Left ventricle myocardium inferior (tissue), 1 donor: ENCODE measurements around the gene NOX4. TPM values are rescaled to one million over a fixed set of nuclear protein-coding genes. Genes with fewer than 3 reads are reported as not detected.
A peak's percentile ranks its signal among the peaks of the same experiment; 100 is the strongest.
"Not testable (repeated sequence)": the region's sequence is repeated elsewhere in the genome, so short reads cannot be mapped to it uniquely, and the experiment has no call there.

Source experiments
- DNase-seq: peaks from one replicate; pipeline ENCODE4 v3.0.0-alpha.2; 2020
- H3K27ac ChIP-seq: fragments of 200-600 bp; replicated peaks from 2 replicates; pipeline ENCODE4 v1.8.0; 2021
- H3K27me3 ChIP-seq: fragments of 200-600 bp; 2 replicates; pipeline ENCODE4 v1.8.0; 2021; ENCODE audit warnings: low read depth
- H3K36me3 ChIP-seq: fragments of 200-600 bp; 2 replicates; pipeline ENCODE4 v1.8.0; 2021
- H3K4me1 ChIP-seq: fragments of 200-600 bp; 2 replicates; pipeline ENCODE4 v1.8.0; 2021
- H3K4me3 ChIP-seq: fragments of 200-600 bp; 2 replicates; pipeline ENCODE4 v1.8.0; 2021; ENCODE audit warnings: mild to moderate bottlenecking, moderate library complexity
- H3K9me3 ChIP-seq: fragments of 200-600 bp; replicated peaks from 2 replicates; pipeline ENCODE4 v1.8.0; 2021
- intact Hi-C: fragments of 100-400 bp; cut with micrococcal nuclease; formaldehyde crosslinking; loops from one replicate; pipeline ENCODE4 v1.11.0; 2022
- total RNA-seq: library from RNA; stranded (reverse); fragmentation: NEBNext Ultra II Directional; extraction: Animal tissue kit (Norgen Biotek cat#: 25700); gene quantifications from one replicate; pipeline ENCODE4 v1.2.1, GENCODE V29; 2021
- TF ChIP-seq, protein P1 (sequence below): fragments of 200-600 bp; IDR thresholded peaks from 2 replicates; pipeline ENCODE4 v1.8.0; 2021; ENCODE audit warnings: antibody characterized with exemption, mild to moderate bottlenecking, borderline replicate concordance
- donor health status: DM: no; HTN: yes; CAD: no; lungs with severe emphysema.

NOX4 gene
- total RNA-seq, 1 donor from 2014 or later: 3.5 TPM

GRCh38 chr11:89355646-89356045 is 135.5 kb downstream of the NOX4 start:
- Histone ChIP-seq H3K4me1 (no peaks in the 10 kb centered on the region), H3K27me3 (no peaks in the 10 kb centered on the region), H3K36me3 (no peaks in the 10 kb centered on the region), H3K9me3 (no peaks in the 10 kb centered on the region), H3K27ac (no peak overlapping the region), H3K4me3 (no peak overlapping the region)
- TF ChIP-seq, protein P1, sequence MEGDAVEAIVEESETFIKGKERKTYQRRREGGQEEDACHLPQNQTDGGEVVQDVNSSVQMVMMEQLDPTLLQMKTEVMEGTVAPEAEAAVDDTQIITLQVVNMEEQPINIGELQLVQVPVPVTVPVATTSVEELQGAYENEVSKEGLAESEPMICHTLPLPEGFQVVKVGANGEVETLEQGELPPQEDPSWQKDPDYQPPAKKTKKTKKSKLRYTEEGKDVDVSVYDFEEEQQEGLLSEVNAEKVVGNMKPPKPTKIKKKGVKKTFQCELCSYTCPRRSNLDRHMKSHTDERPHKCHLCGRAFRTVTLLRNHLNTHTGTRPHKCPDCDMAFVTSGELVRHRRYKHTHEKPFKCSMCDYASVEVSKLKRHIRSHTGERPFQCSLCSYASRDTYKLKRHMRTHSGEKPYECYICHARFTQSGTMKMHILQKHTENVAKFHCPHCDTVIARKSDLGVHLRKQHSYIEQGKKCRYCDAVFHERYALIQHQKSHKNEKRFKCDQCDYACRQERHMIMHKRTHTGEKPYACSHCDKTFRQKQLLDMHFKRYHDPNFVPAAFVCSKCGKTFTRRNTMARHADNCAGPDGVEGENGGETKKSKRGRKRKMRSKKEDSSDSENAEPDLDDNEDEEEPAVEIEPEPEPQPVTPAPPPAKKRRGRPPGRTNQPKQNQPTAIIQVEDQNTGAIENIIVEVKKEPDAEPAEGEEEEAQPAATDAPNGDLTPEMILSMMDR: no peak
- no peak for DNase-seq
- intact Hi-C loops: no loop called here

DNA sequence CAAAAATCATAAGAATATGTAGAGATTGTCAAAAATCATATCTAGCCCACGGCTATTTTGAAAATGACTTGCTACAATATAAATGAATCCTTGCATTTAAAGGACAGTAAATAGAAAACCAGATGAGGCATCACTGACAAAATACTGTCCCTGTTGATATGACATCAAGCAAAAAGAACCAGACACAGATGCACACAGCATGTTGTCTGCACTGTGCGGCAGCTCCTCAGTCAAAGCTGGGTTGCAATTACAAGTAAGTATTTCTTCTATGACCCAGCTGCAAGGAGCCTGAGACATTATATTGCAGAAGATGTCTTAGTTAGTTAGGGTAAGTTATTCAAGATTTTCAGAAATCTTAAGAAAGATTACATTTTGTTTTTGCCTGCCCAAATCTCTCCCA is 136.7 kb downstream of the NOX4 start:
- H3K36me3 ChIP-seq, DNase-seq, H3K9me3 ChIP-seq, H3K4me3 ChIP-seq, H3K27ac ChIP-seq, intact Hi-C loops, H3K4me1 ChIP-seq, H3K27me3 ChIP-seq: not testable (repeated sequence)

DNA sequence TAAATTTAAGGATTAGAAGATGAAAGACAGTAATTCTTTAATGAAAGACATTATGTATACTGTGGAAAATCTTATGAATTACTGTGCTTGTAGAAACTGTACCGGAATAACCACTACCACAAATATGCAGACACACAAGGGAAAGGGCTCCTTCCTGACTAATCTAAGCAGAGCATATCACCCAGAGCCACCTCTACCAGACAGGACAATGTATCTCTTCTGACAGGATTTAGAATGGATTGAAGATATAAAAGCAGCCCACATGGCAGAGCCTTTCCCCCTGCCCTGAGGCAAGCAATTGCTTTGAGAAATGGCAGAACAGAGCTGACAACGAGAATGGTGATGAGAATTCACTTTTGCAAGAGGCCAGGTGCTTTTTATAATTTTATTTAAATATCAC is 144.1 kb downstream of the NOX4 start:
- DNase-seq: no peak
- Histone ChIP-seq H3K9me3 (no peaks in the 10 kb centered on the region), H3K4me1 (no peaks in the 10 kb centered on the region), H3K36me3 (no peaks in the 10 kb centered on the region), H3K4me3 (no peak overlapping the region), H3K27ac (no peak overlapping the region), H3K27me3 (no peaks in the 10 kb centered on the region)
- TF ChIP-seq, protein P1: no peak
- intact Hi-C loops: no loop called here

DNA sequence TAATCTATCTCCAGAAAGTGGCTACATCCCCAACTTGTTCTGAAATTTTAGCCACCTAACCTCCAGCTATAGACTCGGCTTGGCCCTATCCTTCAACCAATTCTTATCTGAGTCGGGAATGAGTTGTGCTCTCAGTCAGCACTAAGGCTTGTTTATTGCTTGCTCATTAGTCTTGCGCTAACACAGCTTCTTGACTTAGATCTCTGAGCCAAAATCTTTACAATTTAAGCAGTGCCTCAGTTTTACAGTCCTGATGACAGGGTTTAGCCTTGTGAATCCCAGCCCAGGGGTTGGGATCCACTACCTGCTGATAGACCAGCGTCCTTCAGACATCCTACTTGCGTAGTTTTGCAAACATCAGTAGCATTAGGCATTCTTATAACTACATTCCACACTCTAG is 144.6 kb downstream of the NOX4 start:
- TF ChIP-seq, protein P1: no peak
- intact Hi-C loops: no loop called here

GRCh38 chr11:89342880-89343572 is 148.1 kb downstream of the NOX4 start:
- H3K4me1 ChIP-seq, intact Hi-C loops, H3K4me3 ChIP-seq, H3K36me3 ChIP-seq, H3K9me3 ChIP-seq, H3K27me3 ChIP-seq: not testable (repeated sequence)
- DNase-seq: peak; percentile 57
- H3K27ac ChIP-seq: peak overlapping the region; percentile 70

More for the DNA sequence above, 144.6 kb downstream of the NOX4 start:
- no peak for DNase-seq
- H3K36me3 ChIP-seq: no peaks in the 10 kb centered on the region
- no peaks in the 10 kb centered on the region for H3K9me3 ChIP-seq
- H3K4me1 ChIP-seq: no peaks in the 10 kb centered on the region
- no peak overlapping the region for H3K4me3 ChIP-seq
- no peaks in the 10 kb centered on the region for H3K27me3 ChIP-seq
- H3K27ac ChIP-seq: no peak overlapping the region

DNA sequence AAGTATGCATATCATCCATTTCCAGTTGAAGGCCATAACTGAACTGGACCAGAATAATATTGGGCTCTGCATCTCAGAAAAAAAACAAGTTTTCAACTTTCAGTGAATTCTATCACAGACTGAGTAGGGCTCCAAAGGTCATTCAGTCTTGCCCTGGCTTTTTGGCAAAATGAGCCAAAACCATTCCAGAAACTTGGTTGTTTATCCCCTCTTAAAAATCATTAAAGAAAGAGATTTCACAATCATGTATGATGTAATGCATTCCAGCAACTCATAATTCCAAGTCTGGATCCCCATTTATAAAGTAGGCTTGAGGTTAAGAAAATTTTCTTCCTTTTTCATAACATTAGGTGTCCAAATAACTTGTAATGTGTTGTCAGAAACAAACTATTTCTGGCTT is 150.7 kb downstream of the NOX4 start:
- peak overlapping the region; percentile 70 for H3K27ac ChIP-seq
- H3K9me3 ChIP-seq, intact Hi-C loops, H3K4me1 ChIP-seq, DNase-seq, H3K4me3 ChIP-seq, H3K36me3 ChIP-seq, H3K27me3 ChIP-seq: not testable (repeated sequence)

GRCh38 chr11:89338073-89338472 is 153.1 kb downstream of the NOX4 start:
- H3K27me3 ChIP-seq, intact Hi-C loops, H3K4me1 ChIP-seq, H3K9me3 ChIP-seq, H3K27ac ChIP-seq, H3K4me3 ChIP-seq, DNase-seq, H3K36me3 ChIP-seq: not testable (repeated sequence)

- intact Hi-C loops: not testable (repeated sequence)
Measured at GRCh38 chr11:89337100-89337650, 154.0 kb downstream of the NOX4 start.

More at GRCh38 chr11:89337100-89337650, 154.0 kb downstream of the NOX4 start:
- not testable (repeated sequence) for H3K36me3 ChIP-seq, H3K27ac ChIP-seq, H3K4me1 ChIP-seq, H3K27me3 ChIP-seq, DNase-seq, H3K4me3 ChIP-seq, H3K9me3 ChIP-seq
